IMR-90 (cell line): ENCODE data around the gene VGLL2. TPM values are rescaled to one million over a fixed set of nuclear protein-coding genes. Genes with fewer than 3 reads are reported as not detected.

Experiments
- ATAC-seq: fragments of 200-7000 bp; cut with Tn5 transposase; 2 replicates; pipeline ENCODE4 v1.9.1; 2020; ENCODE audit warnings: low read depth, mild to moderate bottlenecking, moderate library complexity
- BruUV-seq: library from RNA; stranded (reverse); fragments of 400-500 nt; replicated peaks from 2 replicates; lab custom pipeline; 2021; lab: Mats Ljungman, UMichigan
- CTCF ChIA-PET: fragments of 300-600 bp; formaldehyde crosslinking; extraction: SDS; loops from one replicate; lab custom pipeline; 2021; ENCODE audit warnings: antibody characterized with exemption; lab: Yijun Ruan, JAX
- POLR2A ChIA-PET: fragments of 300-600 bp; sonication (Branson Sonifier 250); formaldehyde crosslinking; loops from one replicate; lab custom pipeline; 2022; ENCODE audit warnings: antibody characterized with exemption; ENCODE audit not compliant: unreplicated experiment; lab: Charles Lee
- DNase-seq: peaks from one replicate; pipeline ENCODE4 v3.0.0; 2013
- H2AFZ ChIP-seq: replicated peaks from 2 replicates; pipeline ENCODE3; 2013; ENCODE audit warnings: low read length, mild to moderate bottlenecking; ENCODE audit not compliant: poor library complexity
- H2AK5ac ChIP-seq: 2 replicates; pipeline ENCODE4 v1.6.1; 2013; ENCODE audit warnings: low read depth, low read length, inconsistent platforms
- H2AK9ac ChIP-seq: replicated peaks from 2 replicates; pipeline ENCODE3; 2013; ENCODE audit warnings: mild to moderate bottlenecking, low read depth, low read length, moderate library complexity; ENCODE audit not compliant: poor library complexity
- H2BK120ac ChIP-seq: 2 replicates; pipeline ENCODE4 v1.6.1; 2013; ENCODE audit warnings: low read depth, low read length, inconsistent platforms
- H2BK15ac ChIP-seq: 3 replicates; pipeline ENCODE4 v1.6.1; 2013; ENCODE audit warnings: low read depth, low read length, inconsistent platforms
- H2BK20ac ChIP-seq: 2 replicates; pipeline ENCODE4 v1.6.1; 2013; ENCODE audit warnings: low read depth, mild to moderate bottlenecking, inconsistent platforms, low read length, moderate library complexity
- H2BK5ac ChIP-seq: 2 replicates; pipeline ENCODE4 v1.6.1; 2013; ENCODE audit warnings: mild to moderate bottlenecking, low read depth, low read length, inconsistent platforms; ENCODE audit not compliant: poor library complexity, severe bottlenecking
- H3K14ac ChIP-seq: replicated peaks from 2 replicates; pipeline ENCODE4 v1.6.1; 2013; ENCODE audit warnings: low read depth, low read length, inconsistent platforms
- H3K18ac ChIP-seq: 2 replicates; pipeline ENCODE4 v1.6.1; 2013; ENCODE audit warnings: low read depth, low read length, control low read depth
- H3K23ac ChIP-seq: 2 replicates; pipeline ENCODE4 v1.6.1; 2013; ENCODE audit warnings: low read depth, low read length, inconsistent platforms
- H3K27ac ChIP-seq: 2 replicates; pipeline ENCODE4 v1.5.1; 2013; ENCODE audit warnings: mild to moderate bottlenecking, control low read depth, low read length; ENCODE audit not compliant: insufficient read depth
- H3K27me3 ChIP-seq: 2 replicates; pipeline ENCODE4 v1.6.1; 2013; ENCODE audit warnings: low read length; ENCODE audit not compliant: control insufficient read depth, insufficient read depth
- H3K36me3 ChIP-seq: 2 replicates; pipeline ENCODE4 v1.6.1; 2013; ENCODE audit warnings: low read length, mixed read lengths; ENCODE audit not compliant: control insufficient read depth, insufficient read depth
- H3K4ac ChIP-seq: 2 replicates; pipeline ENCODE4 v1.6.1; 2013; ENCODE audit warnings: low read depth, low read length, inconsistent platforms
- H3K4me1 ChIP-seq: 2 replicates; pipeline ENCODE4 v1.6.1; 2013; ENCODE audit warnings: low read length, mixed read lengths; ENCODE audit not compliant: control insufficient read depth, insufficient read depth
- H3K4me2 ChIP-seq: 2 replicates; pipeline ENCODE4 v1.6.1; 2013; ENCODE audit warnings: low read depth, mild to moderate bottlenecking, control low read depth, low read length, moderate library complexity
- H3K4me3 ChIP-seq: 2 replicates; pipeline ENCODE4 v1.5.1; 2013; ENCODE audit warnings: low read depth, mild to moderate bottlenecking, control low read depth, low read length, moderate library complexity; ENCODE audit not compliant: insufficient read depth
- H3K56ac ChIP-seq: 2 replicates; pipeline ENCODE4 v1.6.1; 2013; ENCODE audit warnings: low read length, inconsistent platforms; ENCODE audit not compliant: insufficient read depth; ENCODE audit errors: extremely low read depth
- H3K79me1 ChIP-seq, 2 experiments: 2 replicates each; pipeline ENCODE4 v1.6.1; 2013; ENCODE audit warnings: low read length in 2 of 2, inconsistent platforms in 1 of 2, low read depth in 1 of 2
- H3K9ac ChIP-seq: 2 replicates; pipeline ENCODE4 v1.6.1; 2013; ENCODE audit warnings: low read depth, low read length, control low read depth
- H3K9me1 ChIP-seq: 2 replicates; pipeline ENCODE4 v1.6.1; 2013; ENCODE audit warnings: low read length, inconsistent platforms; ENCODE audit not compliant: insufficient read depth
- H3K9me3 ChIP-seq: 2 replicates; pipeline ENCODE4 v1.6.1; 2013; ENCODE audit warnings: low read length; ENCODE audit not compliant: control insufficient read depth, insufficient read depth
- H4K20me1 ChIP-seq: 2 replicates; pipeline ENCODE4 v1.6.1; 2013; ENCODE audit warnings: low read length, inconsistent platforms; ENCODE audit not compliant: insufficient read depth
- H4K5ac ChIP-seq: 2 replicates; pipeline ENCODE4 v1.6.1; 2013; ENCODE audit warnings: mild to moderate bottlenecking, low read depth, low read length, control low read depth
- H4K8ac ChIP-seq, 2 experiments: 2 replicates each; pipeline ENCODE4 v1.6.1; 2013; ENCODE audit warnings: low read depth in 2 of 2, low read length in 2 of 2, control low read depth in 1 of 2, inconsistent platforms in 1 of 2
- H4K91ac ChIP-seq: 2 replicates; pipeline ENCODE4 v1.6.1; 2013; ENCODE audit warnings: low read depth, low read length, inconsistent platforms; ENCODE audit not compliant: insufficient read depth
- CEBPB ChIP-seq: IDR thresholded peaks from 2 replicates; pipeline ENCODE4 v1.6.1; 2012; ENCODE audit warnings: low read depth, low read length, improper control_type of control experiment
- CHD1 ChIP-seq: IDR thresholded peaks from 2 replicates; pipeline ENCODE4 v1.6.1; 2012; ENCODE audit warnings: low read depth, low read length, improper control_type of control experiment
- MAZ ChIP-seq: IDR thresholded peaks from 2 replicates; pipeline ENCODE4 v1.6.1; 2012; ENCODE audit warnings: low read depth, mild to moderate bottlenecking, low read length, improper control_type of control experiment, moderate library complexity, borderline replicate concordance
- NFE2L2 ChIP-seq: fragments of 150-350 bp; IDR thresholded peaks from 2 replicates; pipeline ENCODE4 v1.6.1; 2016; ENCODE audit warnings: low read depth, mild to moderate bottlenecking, low read length
- RAD21 ChIP-seq: IDR thresholded peaks from 2 replicates; pipeline ENCODE4 v1.6.1; 2012; ENCODE audit warnings: low read length, improper control_type of control experiment
- RCOR1 ChIP-seq: IDR thresholded peaks from 2 replicates; pipeline ENCODE4 v1.6.1; 2012; ENCODE audit warnings: mild to moderate bottlenecking, low read length, improper control_type of control experiment; ENCODE audit not compliant: insufficient replicate concordance
- RFX5 ChIP-seq: IDR thresholded peaks from 2 replicates; pipeline ENCODE4 v1.8.0; 2012; ENCODE audit warnings: low read depth, mild to moderate bottlenecking, low read length, moderate library complexity
- SMC3 ChIP-seq: fragments of 150-350 bp; IDR thresholded peaks from 2 replicates; pipeline ENCODE4 v1.6.1; 2016; ENCODE audit warnings: low read depth, mild to moderate bottlenecking, antibody characterized with exemption, low read length, moderate library complexity
- WGBS, 2 experiments: methylation state at CpG; one replicate each; pipeline versions ENCODE4 v1.1.5 to v1.1.7; 2013; ENCODE audit warnings: missing lambda C conversion rate in 2 of 2; ENCODE audit not compliant: insufficient read length in 1 of 2; ENCODE audit errors: extremely low coverage in 2 of 2; 5-methylcytosine and 5-hydroxymethylcytosine counted together
- dilution Hi-C: fragments of 300-500 bp; cut with HindIII; formaldehyde crosslinking; loops from one replicate; pipeline ENCODE4 v1.14.3; 2018; ENCODE audit warnings: low sequenced_read_pairs; ENCODE audit not compliant: unreplicated experiment
- in situ Hi-C: fragments of 300-500 bp; cut with MboI; formaldehyde crosslinking; loops from 3 replicates; pipeline ENCODE4 v1.14.3; 2019; ENCODE audit warnings: low sequenced_read_pairs, inconsistent platforms, mixed read lengths
- intact Hi-C: fragments of 100-400 bp; cut with micrococcal nuclease; formaldehyde crosslinking; loops from 2 replicates; pipeline ENCODE4 v1.10.0; 2022
- polyA plus RNA-seq, 3 experiments: library from polyadenylated mRNA; depleted of rRNA; stranded (reverse); fragments of >200 nt; gene quantifications; 2 replicates each; pipeline ENCODE4 v1.2.3, GENCODE V29; 2012; ENCODE audit warnings: low replicate concordance in 1 of 3
- total RNA-seq: library from RNA; depleted of rRNA; stranded (reverse); fragments of >200 nt; gene quantifications from 2 replicates; pipeline ENCODE4 v1.2.3, GENCODE V29; 2012

VGLL2 gene
- total and polyA plus RNA-seq, 2 of the 4 experiments (the other 2 are of a cell fraction) = not detected

DNA sequence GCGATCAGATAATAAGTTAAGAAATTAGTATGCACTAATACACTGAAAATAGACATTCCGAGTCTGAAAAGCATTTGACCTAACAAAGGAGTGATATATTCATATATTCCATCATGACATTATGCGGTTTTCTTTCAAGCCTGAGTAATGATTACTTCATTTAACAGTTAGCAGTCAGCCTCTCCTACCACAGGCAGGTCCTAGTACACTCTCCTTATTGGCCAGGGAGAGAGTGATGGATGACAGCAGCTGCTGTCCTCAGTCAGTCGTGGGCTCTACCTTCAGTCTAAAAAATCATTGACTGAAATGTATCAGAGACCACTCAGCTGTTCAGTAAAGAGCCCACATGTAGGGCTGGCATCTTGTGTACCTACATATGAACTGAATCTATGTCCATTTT, 33.2 kb upstream of the VGLL2 start:
- Histone ChIP-seq H3K14ac (no peak overlapping the region), H2AFZ (no peak overlapping the region), H3K9ac (no peak overlapping the region), H2AK9ac (no peak overlapping the region), H3K36me3 (no peaks in the 10 kb centered on the region), H3K27ac (no peak overlapping the region), H3K9me1 (no peaks in the 10 kb centered on the region), H3K23ac (no peak overlapping the region), H4K91ac (no peak overlapping the region), H3K18ac (no peak overlapping the region), H3K4me1 (no peaks in the 10 kb centered on the region), H2BK20ac (no peak overlapping the region), H4K8ac (no peak overlapping the region), H2BK15ac (no peak overlapping the region), H2AK5ac (no peak overlapping the region), H2BK120ac (no peak overlapping the region), H3K4ac (no peak overlapping the region), H4K5ac (no peak overlapping the region), H3K27me3 (no peaks in the 10 kb centered on the region), H2BK5ac (no peak overlapping the region), H3K9me3 (no peaks in the 10 kb centered on the region; the same call in 1 of the 2 replicates), H3K56ac (no peak overlapping the region), H4K20me1 (no peaks in the 10 kb centered on the region), H3K4me3 (no peak overlapping the region), H3K4me2 (no peak overlapping the region), H3K79me1 (no peaks in the 10 kb centered on the region)
- CTCF ChIA-PET = no interaction called here
- dilution Hi-C loops (no loop called here), intact Hi-C loops (no loop called here), in situ Hi-C loops (no loop called here)
- POLR2A ChIA-PET = no interaction called here
- ATAC-seq (no peak), DNase-seq (no peak)
- TF ChIP-seq RAD21 = no peak
- no peak for TF ChIP-seq NFE2L2
- no peak for TF ChIP-seq SMC3
- TF ChIP-seq CEBPB = no peak
- TF ChIP-seq MAZ = no peak
- TF ChIP-seq CHD1 = no peak
- TF ChIP-seq RFX5 = no peak
- no peak for TF ChIP-seq RCOR1
- no CpG with 5 or more reads among the region's 4 CpGs for WGBS, 2 experiments
- no TSS peak for BruUV-seq
